ENCODE results near the gene LRIT3. TPM values are rescaled to one million over a fixed set of nuclear protein-coding genes. Genes with fewer than 3 reads are reported as not detected.

LRIT3 gene, protein sequence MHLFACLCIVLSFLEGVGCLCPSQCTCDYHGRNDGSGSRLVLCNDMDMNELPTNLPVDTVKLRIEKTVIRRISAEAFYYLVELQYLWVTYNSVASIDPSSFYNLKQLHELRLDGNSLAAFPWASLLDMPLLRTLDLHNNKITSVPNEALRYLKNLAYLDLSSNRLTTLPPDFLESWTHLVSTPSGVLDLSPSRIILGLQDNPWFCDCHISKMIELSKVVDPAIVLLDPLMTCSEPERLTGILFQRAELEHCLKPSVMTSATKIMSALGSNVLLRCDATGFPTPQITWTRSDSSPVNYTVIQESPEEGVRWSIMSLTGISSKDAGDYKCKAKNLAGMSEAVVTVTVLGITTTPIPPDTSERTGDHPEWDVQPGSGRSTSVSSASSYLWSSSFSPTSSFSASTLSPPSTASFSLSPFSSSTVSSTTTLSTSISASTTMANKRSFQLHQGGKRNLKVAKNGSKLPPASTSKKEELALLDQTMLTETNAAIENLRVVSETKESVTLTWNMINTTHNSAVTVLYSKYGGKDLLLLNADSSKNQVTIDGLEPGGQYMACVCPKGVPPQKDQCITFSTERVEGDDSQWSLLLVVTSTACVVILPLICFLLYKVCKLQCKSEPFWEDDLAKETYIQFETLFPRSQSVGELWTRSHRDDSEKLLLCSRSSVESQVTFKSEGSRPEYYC
- 0.07 to 0.17 TPM in 2 of 3 replicates, not detected in the other for total RNA-seq
- long read RNA-seq, result 0 reads

GRCh38 chr4:109847896-109848442, at the start of gene LRIT3:
Gene LRIT3, plus strand, starts transcription at chr4:109848107. Its CDS starts 95 bp downstream, at chr4:109848202.
- TF ChIP-seq, protein P1, sequence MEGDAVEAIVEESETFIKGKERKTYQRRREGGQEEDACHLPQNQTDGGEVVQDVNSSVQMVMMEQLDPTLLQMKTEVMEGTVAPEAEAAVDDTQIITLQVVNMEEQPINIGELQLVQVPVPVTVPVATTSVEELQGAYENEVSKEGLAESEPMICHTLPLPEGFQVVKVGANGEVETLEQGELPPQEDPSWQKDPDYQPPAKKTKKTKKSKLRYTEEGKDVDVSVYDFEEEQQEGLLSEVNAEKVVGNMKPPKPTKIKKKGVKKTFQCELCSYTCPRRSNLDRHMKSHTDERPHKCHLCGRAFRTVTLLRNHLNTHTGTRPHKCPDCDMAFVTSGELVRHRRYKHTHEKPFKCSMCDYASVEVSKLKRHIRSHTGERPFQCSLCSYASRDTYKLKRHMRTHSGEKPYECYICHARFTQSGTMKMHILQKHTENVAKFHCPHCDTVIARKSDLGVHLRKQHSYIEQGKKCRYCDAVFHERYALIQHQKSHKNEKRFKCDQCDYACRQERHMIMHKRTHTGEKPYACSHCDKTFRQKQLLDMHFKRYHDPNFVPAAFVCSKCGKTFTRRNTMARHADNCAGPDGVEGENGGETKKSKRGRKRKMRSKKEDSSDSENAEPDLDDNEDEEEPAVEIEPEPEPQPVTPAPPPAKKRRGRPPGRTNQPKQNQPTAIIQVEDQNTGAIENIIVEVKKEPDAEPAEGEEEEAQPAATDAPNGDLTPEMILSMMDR (IDR thresholded peaks at IDR 0.05), result no peak
- H3K36me3 Mint-ChIP-seq (ENCODE audit: low read depth), result no peaks in the 10 kb centered on the region
- no peak for DNase-seq (ENCODE audit: low spot score)
- no peaks in the 10 kb centered on the region for H3K4me1 Mint-ChIP-seq (ENCODE audit: low read depth)
- no peak within 1 kb of the TSS for H3K4me3 Mint-ChIP-seq (ENCODE audit: unreplicated experiment)
- H3K9me3 Mint-ChIP-seq (ENCODE audit: low read depth), result no peaks in the 10 kb centered on the region
- peaks cover 4% of the 10 kb centered on the region for H3K27me3 Mint-ChIP-seq (ENCODE audit: low read depth)
- no peak within 1 kb of the TSS for H3K27ac Mint-ChIP-seq (ENCODE audit: unreplicated experiment)

DNA sequence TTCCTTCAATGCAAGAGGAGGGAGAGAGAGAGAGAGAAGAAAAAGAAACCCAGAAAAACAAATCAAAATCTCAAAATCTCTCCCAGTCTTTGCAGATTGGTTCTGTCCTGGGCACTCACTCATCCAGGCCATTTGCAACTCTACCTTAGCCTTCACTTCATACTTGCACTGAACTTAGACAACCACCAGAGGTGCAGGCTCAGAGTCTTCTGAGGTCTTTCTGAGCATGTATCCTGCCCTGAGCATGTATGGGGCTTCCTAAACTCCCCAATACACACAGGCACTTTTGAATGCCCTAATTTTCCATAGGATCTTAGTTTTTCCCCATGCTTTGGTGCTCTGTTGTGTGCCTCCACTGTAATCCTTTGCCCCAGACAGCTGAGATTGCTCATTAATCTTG, 49.0 kb upstream of the LRIT3 start:
- Mint-ChIP-seq H3K27ac (ENCODE audit: unreplicated experiment) (no peak overlapping the region), H3K4me1 (ENCODE audit: low read depth) (peaks cover 4% of the 10 kb centered on the region), H3K9me3 (ENCODE audit: low read depth) (peaks cover 30% of the 10 kb centered on the region), H3K36me3 (ENCODE audit: low read depth) (peaks cover 7% of the 10 kb centered on the region), H3K27me3 (ENCODE audit: low read depth) (peaks cover 9% of the 10 kb centered on the region), H3K4me3 (ENCODE audit: unreplicated experiment) (no peak overlapping the region)
- TF ChIP-seq, protein P1 (IDR thresholded peaks at IDR 0.05), result no peak
- no peak for DNase-seq (ENCODE audit: low spot score)

DNA sequence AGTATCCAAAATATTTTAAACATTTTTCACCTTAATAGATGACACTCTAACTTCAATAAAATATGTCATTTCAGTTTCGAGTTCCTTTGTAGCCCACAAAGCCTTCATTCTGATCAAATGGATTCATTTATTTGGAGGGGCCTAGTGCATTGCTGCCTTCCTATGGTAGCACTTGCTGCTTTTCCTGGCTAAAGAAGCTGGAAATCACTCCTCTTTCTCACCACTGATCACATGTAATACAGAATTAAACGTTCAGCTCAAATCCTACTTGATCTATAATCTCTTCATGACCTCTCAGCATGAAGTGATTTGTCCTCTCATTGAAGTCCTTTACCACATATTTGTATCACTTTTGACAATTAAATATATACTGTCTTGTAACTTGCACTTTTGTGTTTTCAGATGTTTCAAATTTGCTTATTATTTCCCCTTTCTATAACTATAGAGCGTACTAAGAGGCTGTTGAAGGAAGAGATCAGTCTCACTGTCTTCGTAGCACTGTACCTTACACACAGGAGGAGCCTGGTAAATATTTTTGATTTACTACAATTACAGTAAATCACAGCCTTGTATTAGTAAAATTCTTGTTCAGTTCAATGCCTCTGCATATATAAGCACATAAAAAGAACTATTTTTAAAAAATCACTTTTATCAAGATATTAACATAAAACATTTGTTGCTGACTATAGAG, 46.7 kb upstream of the LRIT3 start:
- TF ChIP-seq, protein P1 (IDR thresholded peaks at IDR 0.05), result no peak
- DNase-seq (ENCODE audit: low spot score), result no peak
- peaks cover 4% of the 10 kb centered on the region for H3K4me1 Mint-ChIP-seq (ENCODE audit: low read depth)
- H3K27me3 Mint-ChIP-seq (ENCODE audit: low read depth), result peaks cover 5% of the 10 kb centered on the region
- H3K27ac Mint-ChIP-seq (ENCODE audit: unreplicated experiment), result no peak overlapping the region
- H3K9me3 Mint-ChIP-seq (ENCODE audit: low read depth), result peaks cover 15% of the 10 kb centered on the region
- peaks cover 2% of the 10 kb centered on the region for H3K36me3 Mint-ChIP-seq (ENCODE audit: low read depth)
- no peak overlapping the region for H3K4me3 Mint-ChIP-seq (ENCODE audit: unreplicated experiment)

GRCh38 chr4:109801895-109802319, 46.0 kb upstream of the LRIT3 start, which contains the start of gene CFI:
Gene CFI, minus strand, starts transcription at chr4:109801999. Its CDS starts 28 bp downstream, at chr4:109801971.
- H3K9me3 Mint-ChIP-seq (ENCODE audit: low read depth), result peaks cover 10% of the 10 kb centered on the region
- H3K27ac Mint-ChIP-seq (ENCODE audit: unreplicated experiment), result no peak within 1 kb of the TSS
- peaks cover 4% of the 10 kb centered on the region for H3K4me1 Mint-ChIP-seq (ENCODE audit: low read depth)
- no peak for DNase-seq (ENCODE audit: low spot score)
- no peak within 1 kb of the TSS for H3K4me3 Mint-ChIP-seq (ENCODE audit: unreplicated experiment)
- H3K27me3 Mint-ChIP-seq (ENCODE audit: low read depth), result peaks cover 5% of the 10 kb centered on the region
- TF ChIP-seq, protein P1 (IDR thresholded peaks at IDR 0.05), result no peak
- H3K36me3 Mint-ChIP-seq (ENCODE audit: low read depth), result no peaks in the 10 kb centered on the region

Data from chondrocyte (in vitro differentiated cells).